ENCODE data around the gene DNM1L.

The DNM1L gene

GRCh38 chr12:32679091-32679919 lies at the start of gene DNM1L:
Gene DNM1L, plus strand, starts transcription at chr12:32679301. Its CDS starts 63 bp downstream, at chr12:32679364.
- peak; percentile 86 to 93 for DNase-seq

DNA sequence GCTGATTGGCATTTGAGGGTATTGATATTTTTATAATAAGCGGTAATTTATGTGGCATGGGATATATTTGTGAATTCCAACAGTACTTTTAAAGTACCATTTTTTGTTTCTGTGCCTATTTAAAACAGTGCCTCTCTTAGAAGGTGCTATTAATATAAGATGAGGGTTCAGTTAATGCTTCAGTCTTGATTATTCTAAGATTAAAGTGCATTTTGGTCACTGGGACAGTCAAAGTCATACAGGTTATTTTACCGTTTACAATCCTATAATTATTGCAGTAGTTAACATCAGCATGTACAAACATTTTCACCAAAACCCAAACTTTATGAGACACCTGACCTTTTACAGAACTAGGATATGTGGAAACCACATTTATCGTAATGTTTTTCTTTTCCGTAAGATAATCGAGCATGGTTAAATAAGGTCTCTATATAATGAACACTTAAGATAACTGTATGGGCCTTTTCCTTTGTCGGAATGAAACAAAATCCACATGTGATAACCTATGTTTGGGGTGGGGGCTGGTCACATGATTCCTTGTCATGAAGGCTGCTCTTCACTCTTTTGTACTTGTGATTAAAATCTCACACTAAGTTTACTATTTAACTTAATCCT lies 37.7 kb upstream of the DNM1L start:
- DNase-seq = no peak

DNA sequence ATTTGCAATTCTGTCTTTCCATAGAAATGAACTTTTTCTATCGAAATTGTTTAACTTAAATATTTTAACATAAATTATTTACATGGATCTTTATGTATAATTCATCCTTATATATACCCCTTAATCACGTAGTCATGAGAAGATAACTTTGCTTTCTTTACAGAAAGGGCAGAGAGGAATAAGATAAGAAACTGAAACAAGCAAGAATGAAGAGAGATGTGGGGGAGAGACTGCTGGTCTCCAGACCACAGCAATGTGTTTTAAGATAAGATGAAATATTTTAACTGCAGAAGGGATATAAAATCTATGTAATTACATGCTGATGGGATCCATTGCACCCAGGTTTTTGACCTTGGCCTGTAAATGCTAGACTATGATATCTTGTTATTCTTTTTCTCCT lies 34.7 kb upstream of the DNM1L start:
- DNase-seq = no peak

DNA sequence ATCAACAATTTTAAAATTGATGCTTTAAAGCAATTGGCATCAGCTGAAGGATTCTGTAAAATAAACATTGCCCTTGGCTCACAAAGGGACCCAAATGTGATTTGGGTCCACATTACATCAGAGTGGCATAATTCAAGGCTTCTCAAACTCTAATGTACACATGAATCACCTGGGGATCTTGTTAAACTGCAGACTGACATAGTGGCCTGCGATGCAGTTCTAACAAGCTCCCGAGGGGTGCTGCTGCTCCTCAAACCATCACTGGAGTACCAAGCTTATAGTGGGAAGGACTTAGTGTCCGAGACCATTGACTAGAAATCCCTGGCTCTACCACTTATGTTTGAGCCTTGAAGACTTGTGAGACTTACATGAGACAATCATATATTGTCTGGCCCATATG lies 31.8 kb upstream of the DNM1L start:
- no peak for DNase-seq

DNA sequence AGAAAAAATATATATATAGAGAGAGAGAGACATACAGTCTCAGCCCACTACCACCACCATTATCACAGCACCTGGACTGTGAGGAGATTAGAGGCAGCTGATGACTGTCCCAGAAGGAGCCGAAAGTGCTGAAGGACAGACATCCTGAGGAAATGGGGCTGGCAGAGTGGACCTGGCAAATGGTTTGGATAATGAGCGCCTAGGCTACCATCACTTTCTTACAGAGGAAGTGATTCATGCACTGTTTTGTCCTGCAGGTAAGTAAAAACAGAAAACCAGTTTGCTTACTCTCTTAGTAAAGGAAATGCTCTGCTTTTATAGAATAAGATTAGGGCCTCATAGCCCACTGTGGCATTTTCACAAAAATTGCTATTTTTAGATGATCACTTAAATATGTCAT lies 28.6 kb upstream of the DNM1L start:
- DNase-seq = no peak

DNA sequence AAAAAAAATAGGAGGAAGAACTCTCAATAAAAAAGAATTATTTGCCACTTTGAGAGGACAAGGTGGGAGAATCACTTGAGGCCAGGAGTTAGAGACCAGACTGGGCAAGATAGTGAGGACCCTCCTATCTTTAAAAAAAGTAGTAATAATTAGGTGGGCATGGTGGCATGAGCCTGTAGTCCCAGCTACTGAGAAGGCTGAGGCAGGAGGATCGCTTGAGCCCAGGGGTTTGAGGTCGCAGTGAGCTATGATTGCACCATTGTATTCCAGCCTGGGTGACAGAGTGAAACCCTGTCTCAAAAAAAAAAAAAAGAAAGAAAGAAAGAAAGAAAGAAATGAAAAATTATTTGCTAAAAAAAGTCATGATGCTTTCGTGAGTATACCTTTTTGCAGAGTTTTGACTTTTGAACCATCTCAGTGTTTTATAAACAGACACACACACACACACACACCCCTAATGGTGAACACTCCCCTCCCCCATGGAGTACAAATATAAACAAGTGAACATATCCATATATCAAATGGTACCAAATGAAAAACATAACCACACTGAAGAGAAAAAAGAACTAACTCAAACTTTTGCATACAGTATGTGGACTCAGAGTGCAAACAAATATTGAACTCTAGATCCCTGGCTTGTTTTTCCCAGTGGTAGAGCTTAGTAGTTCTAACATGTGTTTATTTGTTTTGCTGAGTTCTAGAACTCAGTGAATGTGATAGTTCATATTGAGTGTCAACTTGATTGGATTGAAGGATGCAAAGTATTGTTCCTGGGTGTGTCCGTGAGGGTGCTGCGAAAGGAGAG lies 27.7 kb upstream of the DNM1L start:
- no peak for DNase-seq

- no peak for DNase-seq
Observed at GRCh38 chr12:32651956-32652210, 27.2 kb upstream of the DNM1L start.

GRCh38 chr12:32659908-32660440 lies 19.1 kb upstream of the DNM1L start:
- DNase-seq = no peak

GRCh38 chr12:32661706-32662105 lies 17.4 kb upstream of the DNM1L start:
- DNase-seq = no peak

DNA sequence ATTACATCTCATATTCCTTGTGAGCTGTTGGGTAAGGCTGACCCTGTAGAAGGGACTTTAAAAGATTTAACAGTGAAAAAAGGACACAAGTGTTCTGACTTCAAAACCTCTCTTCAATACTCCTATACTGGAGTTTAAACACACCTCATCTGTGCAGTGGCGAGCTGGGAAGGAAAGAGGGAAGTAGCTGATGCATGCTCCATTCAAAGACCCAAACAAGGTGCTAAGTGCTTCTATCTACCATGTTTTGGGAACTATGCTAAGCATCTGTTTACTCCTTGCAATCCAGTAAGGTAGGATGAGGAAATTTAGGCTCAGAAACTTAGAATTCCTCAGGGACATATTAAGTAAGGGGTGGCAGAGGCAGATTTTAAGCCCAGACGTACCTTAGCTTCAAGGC lies 16.4 kb upstream of the DNM1L start:
- no peak for DNase-seq

GRCh38 chr12:32666018-32666417 lies 13.1 kb upstream of the DNM1L start:
- no peak for DNase-seq

- no peak for DNase-seq
Observed at GRCh38 chr12:32669584-32669983, 9.5 kb upstream of the DNM1L start.

- peak in 1 of 2 donors; percentile 53 for DNase-seq
Observed at GRCh38 chr12:32671930-32672780, 6.9 kb upstream of the DNM1L start.

GRCh38 chr12:32679920-32680237 lies 778 bp downstream of the DNM1L start:
- DNase-seq = no peak

GRCh38 chr12:32680787-32681186 lies 1.7 kb downstream of the DNM1L start:
- no peak for DNase-seq

GRCh38 chr12:32681272-32681671 lies 2.2 kb downstream of the DNM1L start:
- DNase-seq = no peak

DNA sequence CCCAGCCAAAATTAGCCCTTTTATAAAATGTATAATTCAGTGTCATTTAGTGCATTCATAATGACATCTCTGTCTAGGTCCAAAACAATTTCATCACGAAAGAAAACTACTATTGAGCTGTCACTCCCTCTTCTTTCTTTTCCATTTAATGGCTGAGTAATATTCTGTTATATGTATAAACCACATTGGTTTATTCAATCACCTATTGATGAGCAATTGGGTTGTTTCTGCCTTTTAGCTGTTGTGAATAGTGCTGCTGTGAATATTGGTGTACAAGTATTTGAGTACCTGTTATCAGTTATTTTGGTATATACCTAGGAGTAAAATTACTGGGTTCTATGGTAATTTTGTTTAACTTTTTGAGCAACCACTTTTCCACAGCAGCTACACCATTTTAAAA lies 7.2 kb downstream of the DNM1L start:
- DNase-seq = no peak

GRCh38 chr12:32688786-32689185 lies 9.7 kb downstream of the DNM1L start:
- no peak for DNase-seq

DNA sequence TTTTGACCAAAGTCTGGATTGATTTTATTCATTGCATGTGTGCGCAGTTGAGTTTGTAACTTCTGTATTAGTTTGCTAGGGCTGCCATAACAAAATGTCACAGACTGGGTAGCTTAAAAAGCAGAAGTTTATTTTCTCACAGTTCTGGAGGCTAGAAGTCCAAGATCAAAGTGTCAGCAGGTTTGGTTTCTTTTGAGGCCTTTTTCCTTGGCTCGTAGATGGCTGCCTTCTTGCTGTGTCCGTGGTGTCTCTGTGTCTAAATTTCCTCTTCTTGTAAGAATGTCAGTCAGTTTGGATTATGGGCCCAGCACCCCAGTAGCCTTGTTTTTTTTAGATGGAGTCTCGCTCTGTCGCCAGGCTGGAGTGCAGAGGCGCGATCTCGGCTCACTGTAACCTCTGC lies 11.8 kb downstream of the DNM1L start:
- no peak for DNase-seq

DNA sequence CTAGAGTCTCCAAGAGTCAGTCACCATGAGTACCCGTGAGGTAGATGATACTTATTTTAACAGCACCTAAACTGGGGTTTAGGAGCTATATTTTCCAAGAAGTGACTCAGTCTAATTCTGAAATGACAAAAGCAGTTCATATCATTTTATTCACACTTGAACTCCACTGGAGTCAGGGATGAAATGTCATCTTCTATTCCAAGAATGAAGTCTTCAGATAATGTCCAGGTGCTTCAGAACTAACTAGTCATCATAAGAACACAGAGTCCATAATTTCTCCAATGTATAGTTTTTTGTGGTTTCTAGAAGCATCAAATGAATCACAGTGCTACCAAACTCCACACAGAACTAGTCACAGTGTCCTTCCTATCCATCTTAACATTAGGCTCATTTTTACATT lies 13.3 kb downstream of the DNM1L start:
- no peak for DNase-seq

- DNase-seq = no peak
Observed at GRCh38 chr12:32693036-32693435, 13.9 kb downstream of the DNM1L start.

- DNase-seq = no peak
Observed at GRCh38 chr12:32695787-32696186, 16.7 kb downstream of the DNM1L start.

DNA sequence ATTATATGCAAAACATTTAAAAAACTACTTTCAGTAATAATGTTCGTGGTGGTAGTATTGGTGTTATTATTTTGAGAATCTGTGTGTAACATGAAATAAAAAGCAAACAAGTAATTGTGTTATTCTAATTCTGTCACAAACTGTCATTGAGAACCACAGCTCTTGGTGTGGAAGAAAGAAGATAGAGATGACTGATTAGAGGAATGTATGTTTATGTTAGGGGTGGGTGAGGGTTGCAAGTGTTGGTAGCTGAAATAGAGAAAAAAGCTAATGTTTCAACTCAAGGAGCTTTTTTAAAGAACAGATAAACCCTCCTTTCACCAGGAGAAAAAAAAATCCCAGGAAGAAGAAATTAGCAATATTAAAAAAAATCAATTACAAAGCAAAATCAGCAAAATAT lies 18.3 kb downstream of the DNM1L start:
- no peak for DNase-seq

Measured in bone marrow (tissue), 2 donors.